Nucleus accumbens (tissue), 56 donors: ENCODE results near the gene SMCO2.

Experiments
- DNase-seq, 56 donors: peaks; one replicate each; lab custom pipeline; 2025; lab: John Stamatoyannopoulos, UW

SMCO2 gene

DNA sequence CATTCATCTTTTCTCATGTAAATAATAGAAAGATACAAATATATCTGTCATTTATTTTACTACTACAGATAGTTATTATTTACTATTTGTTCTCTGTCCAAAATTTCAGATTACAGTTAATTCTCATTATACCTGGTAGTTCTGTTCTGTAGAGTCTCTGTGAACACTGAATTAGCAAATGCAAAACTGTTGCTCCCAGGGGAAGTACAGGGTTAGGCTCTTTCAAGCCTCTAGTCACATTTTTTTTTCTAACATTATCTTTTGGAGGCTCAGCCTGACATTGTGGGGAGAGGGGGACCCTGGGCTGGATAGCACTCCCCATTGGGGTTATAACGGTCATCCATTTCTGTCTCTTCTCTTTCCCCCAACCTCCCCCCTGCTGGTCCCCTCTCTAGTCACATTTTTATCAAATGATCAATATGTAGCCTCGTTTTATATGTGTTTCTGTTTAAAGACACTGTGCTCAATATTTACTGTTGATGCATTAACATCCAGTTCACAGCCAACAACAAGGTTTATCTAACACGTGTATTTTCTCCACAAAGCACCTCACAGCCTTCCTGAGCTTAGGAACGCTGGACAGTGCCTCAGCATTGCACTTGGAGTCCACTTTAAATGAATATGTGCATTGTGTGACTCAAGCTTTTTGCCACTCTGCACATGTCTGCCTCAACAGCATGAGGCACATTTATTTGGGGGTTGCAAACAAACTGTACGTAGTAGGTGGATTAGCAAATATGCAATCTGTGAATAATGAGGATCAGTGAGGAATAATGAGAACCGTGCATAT is 4.7 kb downstream of the SMCO2 start:
- no peak for DNase-seq

DNA sequence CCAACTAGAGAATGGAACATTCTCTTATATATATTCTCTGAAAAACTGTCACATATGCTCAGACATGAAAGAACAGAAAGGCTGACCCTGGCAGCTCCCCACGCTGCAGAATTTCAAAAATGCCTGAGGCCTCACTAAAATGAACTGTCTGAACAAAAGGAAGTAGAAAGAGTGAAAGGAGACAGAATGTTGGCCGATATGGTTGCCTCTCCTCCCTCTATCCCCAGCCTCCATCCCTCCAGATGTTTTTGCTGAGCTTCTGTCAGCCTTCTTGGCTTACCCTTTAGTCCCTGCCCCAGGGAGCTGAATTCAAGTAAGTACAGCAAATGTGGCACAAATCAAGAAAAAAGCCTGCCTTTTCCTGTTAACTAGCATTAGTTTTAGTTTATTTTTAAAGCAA is 6.9 kb downstream of the SMCO2 start:
- DNase-seq, result no peak

DNA sequence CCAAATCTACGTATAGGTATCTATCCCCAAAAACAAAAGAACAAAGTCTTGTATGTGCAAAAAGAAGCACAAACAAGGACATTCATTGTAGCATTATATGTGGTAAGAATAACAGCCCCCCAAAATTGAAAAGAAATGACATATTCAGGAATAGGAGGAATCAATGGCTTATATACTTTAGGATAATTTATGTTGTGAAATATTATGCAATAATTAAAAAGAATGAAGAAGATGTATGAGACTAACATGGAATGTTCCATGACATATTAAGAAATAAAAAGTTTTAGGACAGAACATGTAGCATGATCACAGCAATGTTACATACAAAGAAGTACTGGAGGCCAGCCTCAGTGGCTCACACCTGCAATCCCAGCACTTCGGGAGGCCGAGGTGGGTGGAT is 9.1 kb downstream of the SMCO2 start:
- DNase-seq, result no peak

DNA sequence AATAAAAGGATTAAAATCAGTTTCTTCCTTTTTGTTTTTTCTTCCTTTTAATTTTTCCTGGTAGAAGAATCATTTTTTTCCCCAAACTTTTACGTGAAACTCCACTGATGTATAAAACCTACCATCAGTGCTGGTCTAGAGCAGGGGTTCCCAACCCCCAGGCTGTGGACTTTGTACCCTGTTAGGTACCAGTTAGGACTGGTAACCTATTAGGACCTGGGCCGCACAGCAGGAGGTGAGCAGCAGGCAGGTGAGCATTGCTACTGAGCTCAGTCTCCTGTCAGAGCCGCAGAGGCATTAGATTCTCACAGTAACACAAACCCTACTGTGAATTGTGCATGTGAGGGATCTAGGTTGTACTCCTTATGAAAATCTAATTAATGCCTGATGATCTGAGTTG is 10.1 kb downstream of the SMCO2 start:
- no peak for DNase-seq

DNA sequence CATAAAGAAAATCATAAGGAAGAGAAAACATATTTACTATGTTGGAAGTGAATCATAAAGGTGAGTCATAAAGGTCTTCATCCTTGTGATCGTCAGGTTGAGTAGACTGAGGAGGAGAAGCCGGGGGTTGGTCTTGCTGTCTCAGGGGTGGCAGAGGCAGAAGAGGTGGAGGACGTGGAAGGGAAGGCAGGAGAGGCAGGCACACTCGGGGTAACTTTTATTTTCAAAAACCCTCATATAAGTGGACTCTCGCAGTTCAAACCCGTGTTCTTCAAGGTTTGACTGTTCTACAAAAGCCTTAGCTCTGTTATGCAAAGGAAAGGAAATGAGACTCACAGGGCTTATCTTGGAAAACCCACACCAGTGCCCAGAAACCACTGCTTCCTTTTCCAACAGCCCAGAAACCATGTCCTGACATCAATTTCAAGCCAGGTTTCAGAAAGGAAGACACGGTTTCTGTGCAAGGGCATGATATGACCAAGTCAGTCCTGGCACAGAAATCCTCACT is 14.0 kb downstream of the SMCO2 start:
- no peak for DNase-seq

- no peak for DNase-seq
Observed at GRCh38 chr12:27462151-27462694, 15.7 kb downstream of the SMCO2 start.

GRCh38 chr12:27462851-27463250 is 16.3 kb downstream of the SMCO2 start:
- DNase-seq, result no peak

- no peak for DNase-seq
Observed at GRCh38 chr12:27463511-27464219, 17.1 kb downstream of the SMCO2 start.

GRCh38 chr12:27464220-27464554 is 17.7 kb downstream of the SMCO2 start:
- no peak for DNase-seq

- DNase-seq, result no peak
Observed at GRCh38 chr12:27467641-27468040, 21.1 kb downstream of the SMCO2 start.

DNA sequence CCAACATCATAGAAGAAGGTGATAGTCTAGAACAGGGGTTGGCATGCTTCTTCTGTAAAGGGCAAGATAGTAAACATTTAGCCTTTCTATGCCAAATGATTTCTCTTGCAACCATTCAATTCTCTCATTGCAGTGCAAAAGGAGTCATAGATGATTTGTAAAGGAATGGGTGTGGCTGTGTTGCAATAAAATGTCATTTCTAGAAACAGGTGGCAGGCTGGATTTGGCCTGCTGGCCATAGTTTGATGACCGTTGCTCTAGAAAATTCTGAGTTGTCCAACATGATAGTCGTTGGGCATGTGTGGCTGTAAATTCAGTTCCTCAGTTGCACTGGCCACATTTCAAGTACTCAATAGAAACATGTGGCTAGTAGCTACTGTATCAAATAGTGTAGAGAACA is 21.7 kb downstream of the SMCO2 start:
- no peak for DNase-seq

DNA sequence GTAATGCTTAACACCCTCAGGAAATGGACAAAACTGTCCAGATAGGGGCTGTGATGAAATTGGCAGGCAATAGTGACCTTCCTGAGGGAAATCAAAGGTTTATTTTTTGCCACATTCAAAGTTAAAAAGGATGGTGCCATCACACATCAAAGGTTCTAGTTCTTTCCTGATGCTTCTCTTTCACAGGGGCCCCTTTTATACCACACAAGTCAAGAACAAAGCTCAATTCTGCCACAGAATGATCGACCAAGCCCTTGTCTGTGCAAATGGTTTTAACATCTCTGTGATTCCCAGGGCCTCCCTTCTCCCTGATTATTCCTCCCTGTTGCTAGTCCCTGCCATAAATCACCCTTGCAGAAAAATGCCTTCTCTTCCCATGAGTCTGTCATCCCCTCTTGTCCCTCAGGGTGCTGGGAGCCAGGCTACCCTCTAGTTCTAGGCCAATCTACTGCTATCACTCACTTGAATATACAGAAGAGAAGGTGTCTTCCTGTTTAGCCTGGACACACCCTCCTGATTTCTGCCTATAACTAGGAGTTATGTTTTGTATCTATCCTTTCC is 22.7 kb downstream of the SMCO2 start:
- DNase-seq, result no peak

DNA sequence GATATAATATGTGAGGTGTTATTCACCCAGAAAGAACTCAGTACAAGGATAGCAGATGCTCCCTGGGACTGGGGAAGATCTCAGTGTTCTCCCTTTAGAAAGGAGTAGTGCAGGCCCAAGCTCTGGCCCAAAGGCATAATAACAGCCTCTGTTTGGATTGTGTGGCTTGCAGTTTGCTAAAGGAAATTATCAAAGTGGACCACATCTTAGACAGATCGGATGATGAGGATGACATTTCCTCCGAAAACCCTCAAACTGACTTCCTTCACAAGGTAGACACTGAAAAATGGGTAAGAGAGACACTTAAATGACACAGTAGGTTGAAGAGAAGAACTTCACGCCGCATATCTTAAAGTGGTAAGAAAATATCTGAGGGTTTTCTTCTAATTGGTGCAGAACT is 26.1 kb downstream of the SMCO2 start:
- no peak for DNase-seq

DNA sequence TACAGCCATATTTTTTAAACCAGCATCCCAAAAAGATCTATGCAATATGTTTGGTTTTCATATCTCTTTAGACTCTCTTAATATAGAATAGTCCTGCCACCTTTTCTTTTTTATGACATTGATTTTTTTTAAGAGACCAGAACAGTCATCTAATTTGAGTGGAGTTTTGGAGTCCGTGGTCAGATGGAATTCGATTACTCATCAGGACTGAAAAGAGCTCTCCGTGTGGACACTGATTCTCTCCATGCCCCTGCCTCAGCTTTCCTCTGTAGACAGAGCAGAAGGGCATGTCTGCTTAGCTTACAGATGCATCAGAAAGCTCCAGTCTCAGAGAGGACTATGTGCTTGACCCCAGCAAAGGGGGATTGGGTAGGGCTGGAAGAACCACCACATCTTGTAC is 27.8 kb downstream of the SMCO2 start:
- no peak for DNase-seq

GRCh38 chr12:27477049-27477448 is 30.5 kb downstream of the SMCO2 start:
- no peak for DNase-seq

DNA sequence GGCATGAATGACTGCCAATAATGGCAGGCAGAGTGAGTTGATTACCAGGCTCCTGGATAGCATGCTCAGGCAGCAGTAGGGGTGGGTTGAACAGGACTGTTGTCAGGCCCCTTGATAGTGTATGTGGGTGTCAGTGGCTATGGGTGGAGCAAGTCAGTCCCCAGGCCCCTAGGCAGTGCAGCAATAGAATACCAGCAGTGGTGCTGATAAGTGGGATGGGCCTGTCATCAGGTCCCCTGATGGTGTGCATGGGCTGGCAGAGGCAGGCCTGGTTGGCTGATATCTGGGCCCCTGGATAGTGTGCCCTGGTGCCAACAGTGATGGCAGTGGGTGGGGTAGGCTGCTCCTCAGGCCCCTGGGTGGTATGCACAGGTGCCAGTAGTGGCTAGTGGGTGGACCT is 32.4 kb downstream of the SMCO2 start:
- no peak for DNase-seq

- DNase-seq, result no peak
Observed at GRCh38 chr12:27480016-27480415, 33.5 kb downstream of the SMCO2 start.

- no peak for DNase-seq
Observed at GRCh38 chr12:27486961-27487360, 40.4 kb downstream of the SMCO2 start.

GRCh38 chr12:27488479-27488878 is 41.9 kb downstream of the SMCO2 start:
- no peak for DNase-seq

DNA sequence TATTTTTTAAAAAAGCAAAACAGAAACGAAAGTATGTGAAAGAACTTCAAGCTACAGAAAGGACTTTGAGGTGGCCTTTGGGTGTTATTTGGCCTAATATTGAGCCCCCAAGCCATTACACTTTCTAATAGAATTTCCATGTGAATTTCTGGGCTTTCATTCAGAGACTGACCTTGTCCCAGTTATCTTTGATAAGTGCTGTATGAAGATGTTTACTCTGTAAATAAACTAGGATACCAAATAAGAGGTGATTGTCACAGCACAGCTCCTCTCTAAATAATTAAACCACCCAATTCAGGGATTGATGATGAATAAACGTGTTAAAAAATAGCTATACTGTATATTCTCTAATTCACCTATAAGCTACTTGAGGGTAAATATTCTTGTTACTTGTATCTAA is 44.7 kb downstream of the SMCO2 start:
- DNase-seq, result no peak

GRCh38 chr12:27493260-27493940 is 46.9 kb downstream of the SMCO2 start:
- DNase-seq, result no peak
